ENCODE results near the gene RABGAP1.
"Not testable (repeated sequence)": the region's sequence is repeated elsewhere in the genome, so short reads cannot be mapped to it uniquely, and the experiment has no call there.

The RABGAP1 gene

GRCh38 chr9:122940749-122941581 lies at the start of gene RABGAP1:
RABGAP1 (plus strand) TSS chr9:122941020; CDS start chr9:122957060, 16,040 bp downstream.
- DNase-seq: peak; percentile 96 to 97

- DNase-seq: no peak
Measured at GRCh38 chr9:122897969-122898368, 42.9 kb upstream of the RABGAP1 start.

DNA sequence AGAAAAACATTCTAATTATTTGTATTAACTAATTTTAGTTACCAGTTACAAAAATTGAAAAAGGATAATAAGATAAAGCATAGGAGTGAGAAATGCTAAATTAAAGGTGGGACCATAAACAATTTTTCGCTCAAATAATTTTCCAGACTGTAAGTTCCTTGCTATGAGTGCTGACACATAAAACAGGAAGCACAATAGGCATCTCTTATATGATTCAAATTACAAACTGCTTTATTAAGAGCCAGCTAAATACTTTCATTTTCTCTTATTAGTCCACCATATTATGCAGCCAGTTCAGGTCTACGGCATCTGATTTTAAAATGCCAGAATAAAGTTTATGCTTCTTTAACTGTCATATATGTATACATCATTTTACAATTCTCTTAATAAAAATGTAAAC lies 40.0 kb upstream of the RABGAP1 start:
- DNase-seq: no peak

- peak; percentile 17 to 27 for DNase-seq
Measured at GRCh38 chr9:122904466-122904822, 36.4 kb upstream of the RABGAP1 start.

DNA sequence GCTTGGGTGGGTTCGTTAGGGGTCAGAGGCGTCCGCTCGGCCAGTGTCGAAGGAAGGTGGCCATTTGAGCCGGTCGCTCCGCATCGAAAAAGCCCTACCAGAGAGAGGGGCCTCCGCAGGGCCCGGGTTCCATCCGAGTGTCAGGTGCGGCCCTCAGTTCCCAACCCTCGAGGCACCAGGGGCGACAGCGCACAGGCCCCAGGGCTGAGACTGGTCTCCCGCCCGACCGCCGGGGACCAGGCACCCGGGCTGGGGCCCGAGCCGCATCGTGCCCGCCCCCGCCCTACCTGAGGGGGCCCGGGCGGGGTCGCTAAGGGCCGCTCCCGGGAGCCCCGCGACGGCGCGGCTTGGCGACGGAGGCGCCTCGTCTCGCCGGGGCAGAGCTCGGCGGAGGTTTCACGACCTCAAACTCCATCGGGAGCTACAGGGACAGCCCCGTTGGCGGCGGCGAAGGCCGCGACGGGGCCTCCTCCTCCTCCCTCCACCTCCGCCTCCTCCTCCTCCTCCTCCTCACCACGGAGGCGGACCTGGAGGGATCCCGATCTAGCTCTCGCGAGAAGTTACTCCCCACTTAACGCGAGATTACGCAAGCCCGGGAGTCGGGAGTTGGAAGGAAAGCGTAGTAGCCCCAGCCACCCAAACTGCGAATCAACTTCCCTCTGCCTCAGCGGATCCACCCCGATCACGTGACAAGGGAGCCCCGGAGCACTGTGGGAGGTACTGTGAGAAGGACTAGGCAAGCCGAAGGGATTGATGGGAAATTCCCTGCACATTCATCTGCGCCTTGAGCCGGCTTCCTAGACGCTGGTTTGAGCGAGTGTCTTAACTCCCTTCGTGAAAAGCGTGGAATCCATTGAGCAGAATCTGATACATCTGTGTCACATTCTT lies 35.8 kb upstream of the RABGAP1 start, which contains the start of gene RC3H2:
TSS of gene RC3H2 (minus strand) at position 537 of the 888 bp plus-strand sequence. CDS start 7,850 bp downstream, outside the sequence.
- peak; percentile 88 to 92 for DNase-seq

- not testable (repeated sequence) for DNase-seq
Measured at GRCh38 chr9:122906122-122906521, 34.7 kb upstream of the RABGAP1 start.

GRCh38 chr9:122912671-122912963 lies 28.2 kb upstream of the RABGAP1 start:
- no peak for DNase-seq

DNA sequence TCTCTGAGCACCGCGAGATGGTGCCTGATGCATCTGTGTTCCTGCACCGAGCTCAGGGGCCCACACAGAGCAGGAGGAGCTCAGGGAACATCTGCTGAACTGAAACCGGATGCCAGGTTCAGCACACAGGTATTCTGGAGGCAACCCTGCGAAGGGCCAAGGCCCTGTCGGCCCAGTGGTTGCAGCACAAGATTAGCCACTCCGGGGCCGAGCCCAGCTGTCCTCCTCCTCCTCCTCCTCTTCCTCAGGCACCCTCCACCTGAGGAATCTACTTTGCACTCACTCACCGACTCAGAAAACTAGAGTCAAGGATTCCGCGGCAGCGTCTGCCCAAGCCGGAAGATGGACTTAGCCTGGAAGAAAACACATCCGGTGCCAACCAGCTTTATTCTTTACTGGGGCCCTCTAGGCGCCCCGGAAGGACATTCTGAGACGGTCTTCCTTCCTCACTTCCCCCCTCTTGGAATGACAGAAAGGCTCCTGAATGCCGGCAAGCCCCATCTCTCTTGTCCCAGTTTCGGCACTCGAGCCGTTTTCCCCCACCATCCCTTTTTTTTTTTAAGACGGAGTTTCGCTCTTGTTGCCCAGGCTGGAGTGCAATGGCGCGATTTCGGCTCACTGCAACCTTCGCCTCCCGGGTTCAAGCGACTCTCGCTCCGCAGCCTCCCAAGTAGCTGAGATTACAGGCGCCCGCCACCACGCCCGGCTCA lies 27.7 kb upstream of the RABGAP1 start, which contains the start of gene ZBTB6:
TSS of gene ZBTB6 (minus strand) at position 360 of the 710 bp plus-strand sequence. CDS start 1,251 bp downstream, outside the sequence.
- DNase-seq: peak; percentile 49 to 57

DNA sequence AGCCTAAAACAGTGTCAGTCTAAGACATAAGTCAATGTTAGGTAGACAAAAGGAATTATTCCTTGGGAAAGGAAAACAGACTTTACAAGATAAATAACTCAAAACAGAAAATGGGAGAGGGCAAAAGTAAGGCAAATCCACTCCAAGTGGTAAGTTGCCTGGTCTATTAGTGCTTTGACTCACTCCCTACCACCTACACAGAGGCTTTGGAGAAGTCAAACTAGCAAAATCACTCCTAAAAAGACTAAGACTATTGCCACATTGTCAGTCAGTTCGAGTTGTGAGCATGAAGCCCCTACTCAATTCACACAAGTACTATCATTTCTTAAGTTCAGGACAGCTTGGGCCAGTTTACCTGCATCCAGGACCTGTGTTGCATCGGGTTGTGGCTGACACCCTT lies 22.5 kb upstream of the RABGAP1 start:
- DNase-seq: no peak

DNA sequence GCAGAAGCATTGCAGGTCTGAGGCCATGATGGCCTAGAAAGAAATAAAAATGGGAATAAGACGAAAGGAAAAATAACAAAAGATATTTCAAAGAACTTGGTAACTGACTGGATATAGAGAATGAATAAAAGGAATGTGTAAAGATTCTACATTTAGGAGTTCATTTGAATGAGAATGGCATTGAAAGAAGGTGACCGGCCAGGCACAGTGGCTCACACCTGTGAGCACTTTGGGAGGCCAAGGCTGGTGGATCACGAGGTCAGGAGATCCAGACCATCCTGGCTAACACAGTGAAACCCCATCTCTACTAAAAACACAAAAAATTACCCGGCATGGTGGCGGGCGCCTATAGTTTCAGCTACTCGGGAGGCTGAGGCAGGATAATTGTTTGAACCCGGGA lies 18.1 kb upstream of the RABGAP1 start:
- no peak for DNase-seq

DNA sequence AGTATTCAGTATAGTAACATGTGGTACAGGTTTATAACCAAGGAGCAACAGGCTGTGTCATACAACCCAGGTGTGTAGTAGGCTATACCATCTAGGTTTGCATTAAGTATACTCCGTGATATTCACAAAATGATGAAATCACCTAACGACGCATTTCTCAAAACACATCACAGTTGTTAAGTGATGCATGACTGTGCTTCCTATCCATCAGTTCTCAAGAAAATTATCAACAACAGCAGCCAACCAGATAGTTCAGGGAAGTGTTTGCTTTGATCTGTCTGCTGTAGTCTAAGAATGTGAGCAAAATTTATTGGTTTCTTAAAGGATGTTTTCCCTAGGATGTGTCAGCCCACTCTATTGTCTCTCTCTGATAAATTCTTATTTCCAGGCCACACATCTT lies 16.9 kb upstream of the RABGAP1 start:
- no peak for DNase-seq

DNA sequence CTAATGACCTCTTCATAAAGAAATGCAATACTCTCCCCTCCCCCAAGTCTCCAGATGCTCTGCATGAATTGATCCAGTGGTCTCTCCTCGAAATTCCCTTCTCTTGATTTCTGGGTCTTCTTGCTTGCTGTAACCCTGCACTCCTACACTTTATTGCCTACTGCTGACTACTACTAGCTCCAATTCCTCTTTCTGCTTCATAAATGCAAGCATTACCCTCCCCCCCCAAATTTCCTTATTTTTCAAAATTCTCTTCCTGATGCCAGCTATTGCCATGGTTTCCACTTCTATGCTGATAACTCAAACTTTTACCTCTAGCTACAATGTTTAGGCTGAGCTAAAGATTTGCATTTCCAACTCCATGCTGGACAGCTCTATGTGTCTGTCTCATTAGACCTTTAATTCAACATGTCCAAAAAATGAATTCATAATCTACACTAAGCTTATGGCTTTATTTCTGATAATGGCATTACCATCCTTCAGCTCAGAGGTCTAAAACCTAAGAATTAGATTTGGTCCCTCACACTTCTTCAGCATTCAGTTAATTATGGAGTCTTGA lies 10.9 kb upstream of the RABGAP1 start:
- no peak for DNase-seq

- DNase-seq: no peak
Measured at GRCh38 chr9:122930541-122931225, 10.1 kb upstream of the RABGAP1 start.

DNA sequence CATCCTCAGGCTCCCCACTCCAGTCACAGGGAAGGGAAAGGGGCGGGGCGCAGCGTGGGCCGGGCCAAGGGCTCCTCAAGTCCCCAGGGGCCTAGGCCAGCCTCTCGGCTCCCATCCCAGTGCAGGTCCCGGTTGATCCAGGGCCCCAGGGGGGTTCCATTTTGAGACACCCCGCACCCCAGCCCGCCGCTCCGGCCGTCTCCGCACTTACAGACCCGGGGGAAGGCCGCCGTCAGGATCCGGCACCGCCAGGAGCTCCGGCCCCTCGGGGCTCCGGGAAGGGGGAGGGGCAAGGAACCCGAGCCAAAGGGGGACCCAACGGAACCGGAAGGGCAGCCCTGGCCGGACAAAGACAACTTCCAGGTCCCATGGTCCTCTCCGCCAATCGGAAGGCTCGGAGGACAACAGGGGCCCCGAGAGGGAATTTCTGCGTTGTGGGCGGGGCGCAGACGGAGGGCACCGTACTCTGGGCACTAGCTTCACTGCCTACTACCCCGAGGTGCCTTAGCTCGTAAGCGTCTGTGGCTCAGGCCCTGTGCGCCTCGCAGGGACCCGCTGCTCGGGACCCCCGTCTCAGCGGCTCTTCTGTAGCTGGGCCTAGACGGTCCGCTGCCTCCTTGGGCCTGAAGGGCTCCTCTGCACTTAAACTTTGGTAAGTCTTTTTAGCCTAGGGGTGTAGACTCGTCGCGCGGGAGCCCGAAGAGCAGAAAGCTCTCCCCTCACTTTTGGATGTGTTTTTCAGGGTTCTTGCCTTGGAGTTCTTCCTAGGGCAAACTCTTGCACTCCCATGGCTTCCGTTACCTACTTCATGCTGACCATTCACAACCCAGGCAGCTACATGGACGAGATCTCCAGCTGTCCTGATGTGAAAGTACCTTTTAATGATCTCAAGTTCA lies 9.3 kb upstream of the RABGAP1 start, which contains the start of gene ZBTB26:
TSS of gene ZBTB26 (minus strand) at position 287 of the 896 bp plus-strand sequence. CDS start 11,578 bp downstream, outside the sequence.
- peak; percentile 81 to 85 for DNase-seq

DNA sequence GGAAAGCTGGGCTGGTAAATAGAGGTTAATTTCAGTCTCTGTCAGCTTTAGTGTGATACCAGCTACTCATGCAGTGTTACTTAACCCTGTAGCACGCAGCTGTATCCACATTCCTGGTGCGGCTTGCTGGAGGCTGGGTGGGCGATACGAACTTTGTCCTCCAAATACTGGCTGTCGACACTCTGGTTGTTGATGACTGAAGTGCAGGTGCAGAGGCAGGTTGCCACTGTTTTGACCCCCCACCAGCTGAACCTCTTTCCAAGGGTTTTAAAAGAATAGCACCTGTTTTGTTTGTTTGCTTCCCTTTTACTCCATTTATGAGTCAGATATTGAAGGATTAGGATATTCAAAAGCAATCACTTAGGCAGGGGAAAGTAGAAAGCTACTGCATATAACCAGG lies 4.4 kb upstream of the RABGAP1 start:
- DNase-seq: no peak

DNA sequence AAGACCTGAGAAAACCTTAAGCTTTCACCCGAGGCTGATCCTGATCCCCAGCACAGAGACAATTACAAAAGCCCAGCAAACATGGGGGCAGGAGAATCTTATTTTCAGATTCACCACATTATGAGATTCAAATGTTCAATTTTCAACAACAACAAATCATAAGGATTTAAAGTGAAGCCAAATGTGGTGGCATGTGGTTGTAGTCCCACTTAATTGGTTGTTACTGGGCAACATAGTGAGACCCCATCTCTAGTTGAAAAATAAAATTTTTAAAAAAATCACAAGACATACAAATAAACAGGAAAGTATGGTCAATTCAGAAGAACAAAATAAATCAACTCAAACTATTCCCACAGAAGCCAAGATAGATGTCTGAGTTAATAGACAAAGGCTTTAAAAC lies 3.9 kb upstream of the RABGAP1 start:
- DNase-seq: no peak

- no peak for DNase-seq
Measured at GRCh38 chr9:122939601-122940000, 1.2 kb upstream of the RABGAP1 start.

GRCh38 chr9:122940454-122940748 lies 419 bp upstream of the RABGAP1 start:
- no peak for DNase-seq

GRCh38 chr9:122941582-122942234 lies 888 bp downstream of the RABGAP1 start:
- peak in 1 of 2 donors; percentile 4 for DNase-seq
